GM12801 (cell line): Measurements from ENCODE around the gene AARSD1.

Source experiments
- TF ChIP-seq, protein P1 (sequence below): IDR thresholded peaks from one replicate; pipeline ENCODE4 v1.5.1; 2011; ENCODE audit warnings: control low read depth; ENCODE audit not compliant: insufficient read length; ENCODE audit errors: extremely low read depth

AARSD1 gene, protein sequence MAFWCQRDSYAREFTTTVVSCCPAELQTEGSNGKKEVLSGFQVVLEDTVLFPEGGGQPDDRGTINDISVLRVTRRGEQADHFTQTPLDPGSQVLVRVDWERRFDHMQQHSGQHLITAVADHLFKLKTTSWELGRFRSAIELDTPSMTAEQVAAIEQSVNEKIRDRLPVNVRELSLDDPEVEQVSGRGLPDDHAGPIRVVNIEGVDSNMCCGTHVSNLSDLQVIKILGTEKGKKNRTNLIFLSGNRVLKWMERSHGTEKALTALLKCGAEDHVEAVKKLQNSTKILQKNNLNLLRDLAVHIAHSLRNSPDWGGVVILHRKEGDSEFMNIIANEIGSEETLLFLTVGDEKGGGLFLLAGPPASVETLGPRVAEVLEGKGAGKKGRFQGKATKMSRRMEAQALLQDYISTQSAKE

DNA sequence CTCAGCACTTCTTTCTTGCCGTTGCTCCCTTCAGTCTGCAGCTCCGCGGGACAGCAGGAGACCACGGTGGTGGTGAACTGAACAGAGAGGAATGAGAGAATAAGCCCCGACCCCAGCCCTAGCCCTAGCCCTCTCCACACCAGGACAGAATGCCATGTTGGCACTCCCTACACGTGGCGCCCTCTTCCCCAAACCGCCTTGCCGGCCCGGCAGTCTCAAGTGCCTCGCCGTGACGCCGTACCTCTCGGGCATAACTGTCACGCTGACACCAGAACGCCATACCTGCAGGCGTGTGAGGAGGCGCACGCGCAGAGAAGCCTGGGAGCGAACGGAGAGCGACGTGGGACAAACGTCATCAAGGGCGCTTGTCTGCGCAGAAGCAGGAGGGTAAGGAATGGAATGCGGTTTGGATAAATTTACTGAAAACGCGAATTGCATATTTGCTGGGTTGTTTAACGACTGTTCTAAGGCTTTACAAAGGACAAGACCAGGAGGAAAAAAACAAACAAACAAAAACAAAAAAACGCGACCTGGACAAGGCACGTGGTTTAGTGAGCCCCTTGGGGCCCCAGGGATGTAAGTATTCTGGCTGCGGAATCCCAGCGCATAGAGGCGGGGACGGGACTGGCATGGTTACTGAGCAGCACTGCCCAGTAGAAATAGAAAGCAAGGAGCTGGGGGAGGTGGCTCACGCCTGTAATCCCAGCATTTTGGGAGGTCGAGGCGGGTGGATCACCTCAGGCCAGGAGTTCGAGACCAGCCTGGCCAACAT, at the start of gene AARSD1:
TSS of gene AARSD1 (minus strand) at position 294 of the 772 bp plus-strand sequence. CDS start at position 280, 14 bp downstream.
- TF ChIP-seq, protein P1, sequence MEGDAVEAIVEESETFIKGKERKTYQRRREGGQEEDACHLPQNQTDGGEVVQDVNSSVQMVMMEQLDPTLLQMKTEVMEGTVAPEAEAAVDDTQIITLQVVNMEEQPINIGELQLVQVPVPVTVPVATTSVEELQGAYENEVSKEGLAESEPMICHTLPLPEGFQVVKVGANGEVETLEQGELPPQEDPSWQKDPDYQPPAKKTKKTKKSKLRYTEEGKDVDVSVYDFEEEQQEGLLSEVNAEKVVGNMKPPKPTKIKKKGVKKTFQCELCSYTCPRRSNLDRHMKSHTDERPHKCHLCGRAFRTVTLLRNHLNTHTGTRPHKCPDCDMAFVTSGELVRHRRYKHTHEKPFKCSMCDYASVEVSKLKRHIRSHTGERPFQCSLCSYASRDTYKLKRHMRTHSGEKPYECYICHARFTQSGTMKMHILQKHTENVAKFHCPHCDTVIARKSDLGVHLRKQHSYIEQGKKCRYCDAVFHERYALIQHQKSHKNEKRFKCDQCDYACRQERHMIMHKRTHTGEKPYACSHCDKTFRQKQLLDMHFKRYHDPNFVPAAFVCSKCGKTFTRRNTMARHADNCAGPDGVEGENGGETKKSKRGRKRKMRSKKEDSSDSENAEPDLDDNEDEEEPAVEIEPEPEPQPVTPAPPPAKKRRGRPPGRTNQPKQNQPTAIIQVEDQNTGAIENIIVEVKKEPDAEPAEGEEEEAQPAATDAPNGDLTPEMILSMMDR = no peak

DNA sequence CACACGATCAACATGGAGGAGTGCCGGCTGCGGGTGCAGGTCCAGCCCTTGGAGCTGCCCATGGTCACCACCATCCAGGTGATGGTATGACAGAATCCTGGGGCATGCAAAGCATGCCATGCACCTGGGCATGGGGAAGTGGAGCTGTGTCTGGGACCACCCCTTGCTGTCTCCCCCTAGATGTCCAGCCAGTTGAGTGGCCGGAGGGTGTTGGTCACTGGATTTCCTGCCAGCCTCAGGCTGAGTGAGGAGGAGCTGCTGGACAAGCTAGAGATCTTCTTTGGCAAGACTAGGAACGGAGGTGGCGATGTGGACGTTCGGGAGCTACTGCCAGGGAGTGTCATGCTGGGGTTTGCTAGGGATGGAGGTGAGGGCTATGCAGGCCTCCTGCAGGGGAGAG, 49.0 kb upstream of the AARSD1 start:
- TF ChIP-seq, protein P1 = no peak

DNA sequence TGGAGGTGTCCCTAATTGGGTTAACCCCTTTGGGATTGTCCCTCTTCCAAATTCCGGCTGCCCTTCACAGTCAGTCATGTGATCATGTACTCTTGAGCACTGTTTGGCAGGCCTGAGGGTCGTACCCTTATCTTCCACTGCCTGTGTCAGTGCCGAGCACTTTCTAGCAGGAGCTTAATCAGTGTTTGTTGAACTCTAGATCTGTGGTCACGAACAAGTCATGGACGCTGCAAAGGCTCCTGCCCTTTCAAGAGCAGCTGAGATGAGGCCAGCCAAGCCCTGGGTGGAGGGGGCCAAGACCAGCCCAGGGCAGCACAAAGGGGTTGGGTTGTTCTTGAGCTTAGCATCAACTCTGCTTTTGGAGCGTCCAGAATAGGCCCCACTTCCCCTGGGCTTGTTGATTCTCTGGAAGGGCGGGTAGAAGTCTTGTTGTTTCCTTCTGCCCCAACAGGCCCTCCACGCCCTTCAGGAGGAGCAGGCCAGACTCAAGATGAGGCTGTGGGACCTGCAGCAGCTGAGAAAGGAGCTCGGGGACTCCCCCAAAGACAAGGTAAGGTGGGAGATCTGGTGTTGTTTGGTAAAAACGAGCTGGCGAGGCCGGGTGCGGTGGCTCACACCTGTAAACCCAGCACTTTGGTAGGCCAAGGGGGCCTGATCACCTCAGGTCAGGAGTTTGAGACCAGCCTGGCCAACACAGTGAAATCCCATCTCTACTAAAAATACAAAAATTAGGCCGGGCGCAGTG, 47.6 kb upstream of the AARSD1 start:
- TF ChIP-seq, protein P1 = no peak

DNA sequence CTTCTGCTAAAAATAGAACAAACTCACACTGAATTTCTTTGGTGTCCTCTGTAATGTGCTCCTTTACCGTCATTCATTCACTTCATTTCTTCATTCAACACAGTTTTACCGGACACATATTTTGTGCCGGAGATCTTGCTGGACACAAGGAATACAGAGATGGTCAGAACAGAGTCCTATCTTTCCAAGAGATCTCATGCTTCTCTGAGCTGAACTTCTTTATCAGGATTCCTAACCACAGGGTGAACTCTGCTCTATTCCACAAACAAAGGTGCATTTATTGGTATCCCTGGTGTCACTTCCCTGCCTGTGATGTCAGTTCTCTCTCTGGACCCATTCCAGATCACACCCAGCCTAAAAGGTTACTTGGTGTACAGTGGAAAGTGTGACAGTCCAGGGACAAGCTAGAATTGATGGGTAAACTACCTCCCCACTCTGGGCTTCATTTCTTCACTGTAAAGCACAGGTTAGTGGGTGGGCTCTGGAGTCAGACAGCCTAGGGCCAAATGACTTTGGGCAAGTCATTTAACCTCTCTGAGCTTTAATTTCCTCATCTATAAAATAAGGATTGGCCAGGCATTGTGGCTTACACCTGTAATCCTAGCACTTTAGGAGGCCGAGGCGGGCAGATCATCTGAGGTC, 46.5 kb upstream of the AARSD1 start:
- TF ChIP-seq, protein P1 = no peak

DNA sequence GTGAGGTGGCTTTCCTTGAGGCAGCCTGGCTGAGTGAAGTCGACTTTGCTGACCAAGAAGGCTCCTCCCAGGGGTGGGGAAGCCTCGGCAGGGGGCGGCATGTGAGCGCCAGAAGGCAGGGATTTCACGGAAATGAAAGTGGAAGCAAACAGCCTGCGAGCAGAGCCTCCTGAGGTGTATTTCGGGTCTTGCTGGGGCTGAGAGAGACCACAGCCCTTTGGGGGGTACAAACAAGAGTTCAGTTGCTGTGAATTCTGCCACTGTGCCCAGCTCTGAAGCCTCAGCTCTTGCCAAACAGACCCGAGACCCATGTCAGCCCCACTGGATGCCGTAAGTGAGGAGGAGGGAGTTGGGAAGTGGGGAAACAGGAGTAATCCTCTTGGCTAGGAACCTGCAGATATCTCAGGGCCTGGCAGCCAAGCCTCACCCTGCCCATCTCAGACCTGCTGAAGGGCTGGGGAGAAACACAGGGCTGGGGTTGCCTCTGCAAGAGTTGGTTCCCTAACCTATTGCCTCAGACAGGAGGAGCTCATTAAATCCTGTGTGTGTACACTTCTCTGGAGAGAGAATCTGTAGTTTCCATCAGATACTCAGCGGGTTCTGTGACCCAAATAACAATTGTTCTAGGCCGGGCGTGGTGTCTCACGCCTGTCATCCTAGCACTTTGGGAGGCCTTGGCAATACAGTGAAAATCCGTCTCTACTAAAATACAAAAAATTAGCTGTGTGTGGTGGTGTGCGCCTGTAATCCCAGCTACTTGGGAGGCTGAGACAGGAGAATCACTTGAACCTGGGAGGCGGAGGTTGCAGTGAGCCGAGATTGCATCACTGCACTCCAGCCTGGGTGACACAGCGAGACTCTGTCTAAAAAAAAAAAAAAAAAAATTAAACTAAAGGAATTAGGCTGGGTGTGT, 42.6 kb upstream of the AARSD1 start, which contains the start of gene IFI35:
TSS of gene IFI35 (plus strand) at position 146 of the 913 bp plus-strand sequence. CDS start at position 310, 164 bp downstream.
- TF ChIP-seq, protein P1 = no peak

DNA sequence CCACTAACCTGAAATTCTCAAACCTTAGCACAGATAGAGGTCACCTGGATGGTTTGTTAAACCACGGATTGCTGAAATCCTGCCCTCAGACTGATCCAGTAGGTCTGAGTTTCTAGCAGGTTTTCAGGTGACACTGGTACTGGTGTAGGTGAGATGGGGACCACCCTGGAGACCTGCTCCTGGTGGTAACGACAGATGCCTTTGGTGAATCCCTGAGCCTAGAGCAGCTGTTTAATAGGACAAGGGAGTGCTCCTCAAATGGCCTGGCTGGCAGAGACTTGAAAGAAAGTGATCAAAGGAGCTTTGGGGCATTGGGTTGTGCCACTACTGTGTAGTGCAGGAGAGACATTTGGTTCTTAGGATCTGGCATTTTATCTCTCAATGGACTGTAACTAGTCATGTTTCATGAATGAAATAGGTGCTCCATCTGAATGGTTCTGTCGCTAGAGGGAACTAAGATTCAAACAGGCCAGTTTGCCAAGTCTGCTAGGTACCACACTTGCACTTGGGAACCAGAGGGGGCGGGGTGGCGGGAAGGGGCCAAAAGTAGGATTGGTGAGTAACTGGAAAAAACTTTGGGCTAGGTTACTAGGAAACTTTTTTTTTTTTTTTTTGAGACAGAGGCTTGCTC, 39.4 kb upstream of the AARSD1 start:
- TF ChIP-seq, protein P1 = no peak
